Hepatocyte (in vitro differentiated cells): Measurements from ENCODE around the gene C1orf21.

ENCODE experiments used
- CTCF ChIP-seq: fragments of 200-600 bp; sonication (generic); IDR thresholded peaks from 2 replicates; pipeline ENCODE4 v1.5.1; 2016; ENCODE audit warnings: antibody characterized with exemption, mild to moderate bottlenecking; ENCODE audit not compliant: poor library complexity
- EZH2 ChIP-seq: fragments of 200-600 bp; sonication (generic); IDR thresholded peaks from 2 replicates; pipeline ENCODE4 v1.6.1; 2016; ENCODE audit warnings: antibody characterized with exemption, mild to moderate bottlenecking, borderline replicate concordance

- TF ChIP-seq CTCF (no peak), EZH2 (no peak)
Measured at GRCh38 chr1:184359909-184360308, 26.9 kb upstream of the C1orf21 start.
